NCI-H226 (cell line): ENCODE measurements around the gene ATP6AP2.
"Not testable (repeated sequence)": the region's sequence is repeated elsewhere in the genome, so short reads cannot be mapped to it uniquely, and the experiment has no call there.

Source experiments
- DNase-seq: peaks from one replicate; pipeline ENCODE4 v3.0.0-alpha.2; 2015

The ATP6AP2 gene

GRCh38 chrX:40580537-40581335, at the start of gene ATP6AP2:
TSS of gene ATP6AP2 (plus strand) at chrX:40580970. CDS start at chrX:40581066, 96 bp downstream.
- DNase-seq: peak; percentile 79

GRCh38 chrX:40531056-40531826, 49.5 kb upstream of the ATP6AP2 start:
- no peak for DNase-seq

GRCh38 chrX:40537310-40537709, 43.5 kb upstream of the ATP6AP2 start:
- no peak for DNase-seq

GRCh38 chrX:40538406-40538805, 42.4 kb upstream of the ATP6AP2 start:
- DNase-seq: no peak

GRCh38 chrX:40539214-40540142, 41.3 kb upstream of the ATP6AP2 start:
- DNase-seq: peak; percentile 9

GRCh38 chrX:40542208-40542607, 38.6 kb upstream of the ATP6AP2 start:
- DNase-seq: no peak

- no peak for DNase-seq
Measured at GRCh38 chrX:40542972-40543371, 37.8 kb upstream of the ATP6AP2 start.

GRCh38 chrX:40543661-40544328, 37.0 kb upstream of the ATP6AP2 start:
- no peak for DNase-seq

- DNase-seq: no peak
Measured at GRCh38 chrX:40544343-40545266, 36.2 kb upstream of the ATP6AP2 start.

- no peak for DNase-seq
Measured at GRCh38 chrX:40546870-40547269, 33.9 kb upstream of the ATP6AP2 start.

- DNase-seq: no peak
Measured at GRCh38 chrX:40550066-40550465, 30.7 kb upstream of the ATP6AP2 start.

- no peak for DNase-seq
Measured at GRCh38 chrX:40552768-40553167, 28.0 kb upstream of the ATP6AP2 start.

GRCh38 chrX:40558590-40558989, 22.2 kb upstream of the ATP6AP2 start:
- DNase-seq: no peak

- DNase-seq: no peak
Measured at GRCh38 chrX:40563784-40564183, 17.0 kb upstream of the ATP6AP2 start.

GRCh38 chrX:40564447-40564846, 16.3 kb upstream of the ATP6AP2 start:
- no peak for DNase-seq

GRCh38 chrX:40570346-40571093, 10.2 kb upstream of the ATP6AP2 start:
- no peak for DNase-seq

- DNase-seq: not testable (repeated sequence)
Measured at GRCh38 chrX:40571164-40571563, 9.6 kb upstream of the ATP6AP2 start.

GRCh38 chrX:40571600-40571999, 9.2 kb upstream of the ATP6AP2 start:
- no peak for DNase-seq

- DNase-seq: no peak
Measured at GRCh38 chrX:40573763-40574162, 7.0 kb upstream of the ATP6AP2 start.

GRCh38 chrX:40575411-40575810, 5.4 kb upstream of the ATP6AP2 start:
- DNase-seq: peak; percentile 58

- no peak for DNase-seq
Measured at GRCh38 chrX:40576291-40576690, 4.5 kb upstream of the ATP6AP2 start.
